Ovary (tissue), 3 donors: ENCODE data around the gene MTA1.

Source experiments
- CTCF ChIP-seq, 3 donors: fragments of 450-650 bp in 2 of 3; fragments of 200-600 bp in 1 of 3; IDR thresholded peaks; one replicate each; pipeline versions ENCODE4 v1.5.1 to v1.8.0; 2016 to 2022; ENCODE audit warnings: antibody characterized with exemption in 3 of 3, mild to moderate bottlenecking in 1 of 3
- POLR2A ChIP-seq: fragments of 450-650 bp; IDR thresholded peaks from one replicate; pipeline ENCODE4 v1.6.1; 2017; ENCODE audit warnings: antibody characterized with exemption, mild to moderate bottlenecking, moderate library complexity
- donor health status: DM: no; HTN: no; CAD: no.

DNA sequence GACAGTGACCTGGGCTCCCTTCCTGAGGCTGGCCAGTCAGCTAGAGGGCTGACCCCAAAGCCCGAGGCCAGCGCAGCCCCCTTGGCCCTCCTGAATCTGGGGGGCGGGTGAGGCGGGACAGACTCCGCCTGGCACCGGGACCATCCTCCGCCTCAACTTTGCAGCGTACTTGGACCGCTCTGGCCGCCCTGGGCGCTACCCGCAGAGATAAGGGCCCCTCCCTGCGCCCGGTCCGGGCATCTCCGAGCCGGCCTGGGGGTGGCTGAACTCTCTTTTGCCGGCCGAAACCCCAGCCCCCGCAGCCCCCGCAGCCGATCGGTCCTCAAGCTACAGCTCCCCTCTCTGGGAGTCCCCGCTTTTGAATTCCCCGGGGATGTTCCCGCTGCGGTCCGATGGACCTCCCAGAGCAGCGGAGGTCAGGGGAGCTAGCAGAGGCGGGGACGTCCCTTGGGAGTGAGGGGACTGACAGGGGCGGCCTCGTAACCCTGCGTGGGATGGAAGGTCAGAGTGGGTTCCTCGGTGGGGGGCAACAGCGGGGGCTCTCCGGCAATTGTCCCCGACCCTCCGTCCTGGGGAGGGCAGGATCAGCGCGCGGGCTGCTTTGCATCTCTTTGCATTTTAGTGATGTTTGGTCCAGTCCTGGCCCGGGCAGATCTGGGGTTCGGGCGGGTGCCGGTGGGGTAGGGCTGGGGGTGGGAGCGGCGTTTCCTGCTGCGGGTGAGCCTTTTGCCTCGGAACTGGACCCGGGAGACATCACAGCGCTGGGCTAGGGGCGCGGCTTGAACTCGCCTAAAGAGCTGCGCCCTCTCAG, 66.7 kb downstream of the MTA1 start, which contains the start of gene CRIP1:
- TF ChIP-seq CTCF (IDR thresholded peaks at IDR 0.05) = no peak
- TF ChIP-seq POLR2A = no peak
